Ovary (tissue), 3 donors: ENCODE data around the gene GNB1.

Experiments used
- CTCF ChIP-seq, 3 donors: fragments of 450-650 bp in 2 of 3; fragments of 200-600 bp in 1 of 3; IDR thresholded peaks; one replicate each; pipeline versions ENCODE4 v1.5.1 to v1.8.0; 2016 to 2022; ENCODE audit warnings: antibody characterized with exemption in 3 of 3, mild to moderate bottlenecking in 1 of 3
- EP300 ChIP-seq: sonication (generic); formaldehyde crosslinking; IDR thresholded peaks from one replicate; pipeline ENCODE4 v1.6.1; 2017; ENCODE audit warnings: antibody characterized with exemption
- POLR2A ChIP-seq: fragments of 450-650 bp; IDR thresholded peaks from one replicate; pipeline ENCODE4 v1.6.1; 2017; ENCODE audit warnings: antibody characterized with exemption, mild to moderate bottlenecking, moderate library complexity
- donor health status: DM: no; HTN: no; CAD: no.

DNA sequence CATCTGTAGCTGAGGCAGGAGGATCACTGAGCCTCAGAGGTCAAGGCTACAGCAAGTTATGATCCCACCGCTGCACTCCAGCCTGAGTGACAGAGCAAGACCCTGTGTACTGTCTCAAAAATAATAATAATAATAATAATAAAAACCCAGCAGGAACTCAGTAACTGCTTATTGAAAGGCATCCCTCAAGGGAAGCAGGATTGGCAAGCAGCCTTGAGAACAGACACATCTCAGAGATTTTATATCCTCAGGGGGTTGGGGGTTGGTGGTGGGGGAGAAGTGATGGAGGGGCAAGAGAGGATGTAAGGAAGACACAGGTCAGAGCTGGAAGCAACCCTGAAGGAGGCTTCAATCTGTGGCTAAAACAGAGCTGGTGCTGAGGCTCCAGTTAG is 29.6 kb downstream of the GNB1 start:
- TF ChIP-seq CTCF (IDR thresholded peaks at IDR 0.05) (no peak), POLR2A (no peak), EP300 (no peak)
